ENCODE measurements around the gene FAM135A. TPM values are rescaled to one million over a fixed set of nuclear protein-coding genes. Genes with fewer than 3 reads are reported as not detected.

Gene FAM135A
- total and polyA plus RNA-seq, 4 donors, result 2.7 to 15.6 (median 5.8) TPM

GRCh38 chr6:70531133-70531532, 117.8 kb downstream of the FAM135A start (continued):
- TF ChIP-seq, protein P1, sequence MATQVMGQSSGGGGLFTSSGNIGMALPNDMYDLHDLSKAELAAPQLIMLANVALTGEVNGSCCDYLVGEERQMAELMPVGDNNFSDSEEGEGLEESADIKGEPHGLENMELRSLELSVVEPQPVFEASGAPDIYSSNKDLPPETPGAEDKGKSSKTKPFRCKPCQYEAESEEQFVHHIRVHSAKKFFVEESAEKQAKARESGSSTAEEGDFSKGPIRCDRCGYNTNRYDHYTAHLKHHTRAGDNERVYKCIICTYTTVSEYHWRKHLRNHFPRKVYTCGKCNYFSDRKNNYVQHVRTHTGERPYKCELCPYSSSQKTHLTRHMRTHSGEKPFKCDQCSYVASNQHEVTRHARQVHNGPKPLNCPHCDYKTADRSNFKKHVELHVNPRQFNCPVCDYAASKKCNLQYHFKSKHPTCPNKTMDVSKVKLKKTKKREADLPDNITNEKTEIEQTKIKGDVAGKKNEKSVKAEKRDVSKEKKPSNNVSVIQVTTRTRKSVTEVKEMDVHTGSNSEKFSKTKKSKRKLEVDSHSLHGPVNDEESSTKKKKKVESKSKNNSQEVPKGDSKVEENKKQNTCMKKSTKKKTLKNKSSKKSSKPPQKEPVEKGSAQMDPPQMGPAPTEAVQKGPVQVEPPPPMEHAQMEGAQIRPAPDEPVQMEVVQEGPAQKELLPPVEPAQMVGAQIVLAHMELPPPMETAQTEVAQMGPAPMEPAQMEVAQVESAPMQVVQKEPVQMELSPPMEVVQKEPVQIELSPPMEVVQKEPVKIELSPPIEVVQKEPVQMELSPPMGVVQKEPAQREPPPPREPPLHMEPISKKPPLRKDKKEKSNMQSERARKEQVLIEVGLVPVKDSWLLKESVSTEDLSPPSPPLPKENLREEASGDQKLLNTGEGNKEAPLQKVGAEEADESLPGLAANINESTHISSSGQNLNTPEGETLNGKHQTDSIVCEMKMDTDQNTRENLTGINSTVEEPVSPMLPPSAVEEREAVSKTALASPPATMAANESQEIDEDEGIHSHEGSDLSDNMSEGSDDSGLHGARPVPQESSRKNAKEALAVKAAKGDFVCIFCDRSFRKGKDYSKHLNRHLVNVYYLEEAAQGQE (IDR thresholded peaks at IDR 0.05), result no peak

DNA sequence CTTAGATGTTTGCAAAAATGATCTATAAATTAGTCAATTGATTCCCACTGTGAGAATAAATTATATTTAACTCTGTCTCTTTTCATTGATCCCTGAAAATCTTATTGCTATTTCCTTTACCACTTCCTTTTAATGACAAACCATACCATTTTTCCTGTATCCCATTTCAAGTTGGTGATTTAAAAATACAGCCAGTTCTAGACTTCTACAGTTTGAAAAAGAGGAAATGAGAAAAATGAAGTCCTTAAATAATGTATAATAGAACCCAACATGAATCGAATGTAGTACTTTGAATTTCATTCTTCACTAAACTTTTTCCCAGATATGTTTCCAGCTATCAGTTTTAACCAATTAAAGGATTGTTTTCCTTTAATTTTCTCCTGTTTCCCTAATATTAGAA, 124.0 kb downstream of the FAM135A start:
- H3K9me3 ChIP-seq (ENCODE audit: control insufficient read depth in 4 of 4, low read length in 3 of 4), result no peaks in the 10 kb centered on the region
- H3K4me1 ChIP-seq (ENCODE audit: control insufficient read depth in 4 of 4, insufficient read depth in 4 of 4, low read length in 3 of 4), result no peaks in the 10 kb centered on the region
- DNase-seq (ENCODE audit: low spot score), result no peak
- H3K27me3 ChIP-seq (ENCODE audit: control insufficient read depth in 4 of 4, insufficient read depth in 4 of 4, low read length in 3 of 4), result no peaks in the 10 kb centered on the region
- no peak overlapping the region for H3K4me3 ChIP-seq (ENCODE audit: low read depth in 1 of 3, low read length in 3 of 3)
- 94% methylated on average over 1 of the region's 1 CpG for WGBS
- H3K27ac ChIP-seq (ENCODE audit: low read depth in 1 of 2, low read length in 2 of 2), result no peak overlapping the region
- TF ChIP-seq YY1 (IDR thresholded peaks at IDR 0.05) (no peak), FOXA2 (IDR thresholded peaks at IDR 0.05) (no peak), JUND (IDR thresholded peaks at IDR 0.05) (no peak), SP1 (IDR thresholded peaks at IDR 0.05) (no peak), HNF4A (conservative IDR thresholded peaks at IDR 0.05) (no peak), EGR1 (IDR thresholded peaks at IDR 0.05; ENCODE audit: low read depth in 2 of 2) (no peak), RAD21 (IDR thresholded peaks at IDR 0.05) (no peak), RXRA (IDR thresholded peaks at IDR 0.05) (no peak), ZBTB33 (IDR thresholded peaks at IDR 0.05) (no peak), FOXA1 (IDR thresholded peaks at IDR 0.05) (no peak), NR2F2 (IDR thresholded peaks at IDR 0.05) (no peak)
- TF ChIP-seq, protein P2, sequence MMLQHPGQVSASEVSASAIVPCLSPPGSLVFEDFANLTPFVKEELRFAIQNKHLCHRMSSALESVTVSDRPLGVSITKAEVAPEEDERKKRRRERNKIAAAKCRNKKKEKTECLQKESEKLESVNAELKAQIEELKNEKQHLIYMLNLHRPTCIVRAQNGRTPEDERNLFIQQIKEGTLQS (IDR thresholded peaks at IDR 0.05), result no peak
- TF ChIP-seq, protein P3, sequence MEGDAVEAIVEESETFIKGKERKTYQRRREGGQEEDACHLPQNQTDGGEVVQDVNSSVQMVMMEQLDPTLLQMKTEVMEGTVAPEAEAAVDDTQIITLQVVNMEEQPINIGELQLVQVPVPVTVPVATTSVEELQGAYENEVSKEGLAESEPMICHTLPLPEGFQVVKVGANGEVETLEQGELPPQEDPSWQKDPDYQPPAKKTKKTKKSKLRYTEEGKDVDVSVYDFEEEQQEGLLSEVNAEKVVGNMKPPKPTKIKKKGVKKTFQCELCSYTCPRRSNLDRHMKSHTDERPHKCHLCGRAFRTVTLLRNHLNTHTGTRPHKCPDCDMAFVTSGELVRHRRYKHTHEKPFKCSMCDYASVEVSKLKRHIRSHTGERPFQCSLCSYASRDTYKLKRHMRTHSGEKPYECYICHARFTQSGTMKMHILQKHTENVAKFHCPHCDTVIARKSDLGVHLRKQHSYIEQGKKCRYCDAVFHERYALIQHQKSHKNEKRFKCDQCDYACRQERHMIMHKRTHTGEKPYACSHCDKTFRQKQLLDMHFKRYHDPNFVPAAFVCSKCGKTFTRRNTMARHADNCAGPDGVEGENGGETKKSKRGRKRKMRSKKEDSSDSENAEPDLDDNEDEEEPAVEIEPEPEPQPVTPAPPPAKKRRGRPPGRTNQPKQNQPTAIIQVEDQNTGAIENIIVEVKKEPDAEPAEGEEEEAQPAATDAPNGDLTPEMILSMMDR (IDR thresholded peaks at IDR 0.05; ENCODE audit: low read depth, low read length, missing input control), result no peak
- TF ChIP-seq, protein P1 (IDR thresholded peaks at IDR 0.05), result no peak
- H3K36me3 ChIP-seq (ENCODE audit: control insufficient read depth in 4 of 4, insufficient read depth in 3 of 4, low read depth in 1 of 4, low read length in 3 of 4), result no peaks in the 10 kb centered on the region
- H3K9ac ChIP-seq (ENCODE audit: low read depth in 1 of 2, low read length in 2 of 2), result no peak overlapping the region

Measured in liver (tissue), 9 donors.